GM23338 (cell line): ENCODE data around the gene RASSF4. TPM values are rescaled to one million over a fixed set of nuclear protein-coding genes. Genes with fewer than 3 reads are reported as not detected.

Experiments
- ATAC-seq: fragments of 200-7000 bp; cut with Tn5 transposase; 3 replicates; pipeline ENCODE4 v1.9.1; 2020
- DNase-seq: peaks from one replicate; pipeline ENCODE4 v3.0.0-alpha.2; 2015; ENCODE audit warnings: low spot score
- H2AFZ ChIP-seq: fragments of 200-600 bp; sonication (generic); 2 replicates; pipeline ENCODE4 v1.8.0; 2016; ENCODE audit warnings: antibody characterized with exemption, mild to moderate bottlenecking, moderate library complexity
- H3F3A ChIP-seq: fragments of 200-600 bp; sonication (generic); replicated peaks from 2 replicates; pipeline ENCODE4 v1.8.0; 2017; ENCODE audit warnings: antibody characterized with exemption, mixed run types, low read depth
- H3K27ac ChIP-seq: fragments of 200-600 bp; sonication (generic); 2 replicates; pipeline ENCODE4 v1.6.1; 2016; ENCODE audit warnings: low read depth
- H3K27me3 ChIP-seq: fragments of 200-600 bp; sonication (generic); 2 replicates; pipeline ENCODE4 v1.8.0; 2016; ENCODE audit warnings: mild to moderate bottlenecking, mixed run types, moderate library complexity; ENCODE audit not compliant: insufficient read depth
- H3K36me3 ChIP-seq: fragments of 200-600 bp; sonication (generic); 2 replicates; pipeline ENCODE4 v1.8.0; 2016; ENCODE audit warnings: mild to moderate bottlenecking; ENCODE audit not compliant: insufficient read depth
- H3K4me1 ChIP-seq: fragments of 200-600 bp; sonication (generic); 2 replicates; pipeline ENCODE4 v1.8.0; 2016; ENCODE audit warnings: mild to moderate bottlenecking, moderate library complexity; ENCODE audit not compliant: insufficient read depth
- H3K4me2 ChIP-seq: fragments of 200-600 bp; sonication (generic); 2 replicates; pipeline ENCODE4 v1.7.1; 2017; ENCODE audit warnings: mixed run types
- H3K4me3 ChIP-seq: fragments of 200-600 bp; sonication (generic); 2 replicates; pipeline ENCODE4 v1.6.1; 2016; ENCODE audit warnings: mixed run types
- H3K79me2 ChIP-seq: fragments of 200-600 bp; sonication (generic); replicated peaks from 2 replicates; pipeline ENCODE4 v1.8.0; 2017; ENCODE audit warnings: mild to moderate bottlenecking; ENCODE audit not compliant: insufficient read depth
- H3K9me2 ChIP-seq: fragments of 200-600 bp; sonication (generic); 2 replicates; pipeline ENCODE4 v1.8.0; 2017; ENCODE audit not compliant: insufficient read depth
- H4K20me1 ChIP-seq: fragments of 200-600 bp; sonication (generic); replicated peaks from 2 replicates; pipeline ENCODE4 v1.8.0; 2017; ENCODE audit warnings: mild to moderate bottlenecking; ENCODE audit not compliant: insufficient read depth
- H3K27ac Mint-ChIP-seq: 2 replicates; pipeline ENCODE4 v1.8.0; 2020; ENCODE audit warnings: inconsistent platforms, mild to moderate bottlenecking, moderate library complexity, mixed read lengths
- H3K27me3 Mint-ChIP-seq: 3 replicates; pipeline ENCODE4 v1.8.0; 2022; ENCODE audit warnings: low read depth, mild to moderate bottlenecking, moderate library complexity, mixed read lengths, inconsistent platforms; ENCODE audit not compliant: insufficient read depth, poor library complexity
- H3K36me3 Mint-ChIP-seq: 3 replicates; pipeline ENCODE4 v1.8.0; 2021; ENCODE audit warnings: low read depth, mild to moderate bottlenecking, inconsistent platforms, moderate library complexity, mixed read lengths
- H3K4me1 Mint-ChIP-seq: 3 replicates; pipeline ENCODE4 v1.8.0; 2020; ENCODE audit warnings: mild to moderate bottlenecking, inconsistent platforms, mixed read lengths
- H3K4me3 Mint-ChIP-seq: 3 replicates; pipeline ENCODE4 v1.8.0; 2021; ENCODE audit warnings: moderate library complexity, mild to moderate bottlenecking, inconsistent platforms, mixed read lengths
- H3K9me3 Mint-ChIP-seq: 3 replicates; pipeline ENCODE4 v1.8.0; 2020; ENCODE audit warnings: moderate library complexity, mild to moderate bottlenecking, inconsistent platforms, mixed read lengths
- CREB1 ChIP-seq: fragments of 250-450 bp; sonication (Bioruptor Pico); IDR thresholded peaks from 2 replicates; pipeline ENCODE4 v1.5.0; 2020; ENCODE audit warnings: low read depth, mild to moderate bottlenecking, moderate library complexity
- STAT1 ChIP-seq: IDR thresholded peaks from one replicate; pipeline ENCODE4 v1.6.1; 2016; ENCODE audit warnings: antibody characterized with exemption; ENCODE audit not compliant: unreplicated experiment
- ZNF331 ChIP-seq: fragments of 250-450 bp; sonication (Bioruptor Pico); IDR thresholded peaks from 2 replicates; pipeline ENCODE4 v1.5.0; 2020; ENCODE audit warnings: low read depth, mild to moderate bottlenecking, moderate library complexity
- polyA plus RNA-seq: library from polyadenylated mRNA; unstranded; fragments of >200 nt; fragmentation: Nextera tagmentation; extraction: Ambion mirVana; gene quantifications from 2 replicates; pipeline ENCODE4 v1.2.1, GENCODE V29; 2016
- total RNA-seq: library from RNA; depleted of rRNA; stranded (reverse); fragments of >200 nt; shearing (Covaris generic); gene quantifications from 2 replicates; pipeline ENCODE4 v1.2.3, GENCODE V29; 2014
- TF ChIP-seq, protein P1 (sequence below): fragments of 250-450 bp; sonication (Bioruptor Pico); IDR thresholded peaks from 2 replicates; pipeline ENCODE4 v1.5.0; 2020; ENCODE audit warnings: mild to moderate bottlenecking, moderate library complexity
- TF ChIP-seq, protein P2 (sequence below), 2 experiments: fragments of 200-600 bp in 1 of 2; sonication (generic) in 1 of 2; conservative IDR thresholded peaks; 2 replicates each; pipeline versions ENCODE4 v1.5.1 to v1.6.1; 2016 to 2017; ENCODE audit warnings: antibody characterized with exemption in 2 of 2, low read depth in 2 of 2, mild to moderate bottlenecking in 2 of 2, moderate library complexity in 1 of 2

Gene RASSF4
- total and polyA plus RNA-seq, 2 experiments from 2014 or later: 12.4 to 13.6 TPM

DNA sequence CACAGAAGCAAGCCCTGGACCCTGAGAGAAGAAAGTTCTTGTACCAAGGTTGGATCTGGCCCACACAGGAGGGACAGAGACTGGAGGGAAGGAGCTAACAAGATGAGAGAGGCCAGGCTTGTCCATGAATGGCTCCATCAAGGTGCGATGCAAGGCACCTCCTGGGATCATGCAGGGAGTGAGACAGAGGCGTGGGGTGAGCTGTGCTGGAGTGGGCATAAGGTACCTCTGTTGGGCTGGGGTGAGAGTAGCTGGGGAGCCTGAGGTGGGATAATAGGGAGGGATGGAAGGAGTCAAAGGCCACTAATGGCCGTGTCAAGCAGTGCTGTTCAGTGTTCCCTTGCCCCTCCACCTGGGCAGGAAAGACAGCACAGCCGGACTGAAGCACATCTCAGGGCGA is 38.5 kb upstream of the RASSF4 start (continued):
- TF ChIP-seq, protein P1, sequence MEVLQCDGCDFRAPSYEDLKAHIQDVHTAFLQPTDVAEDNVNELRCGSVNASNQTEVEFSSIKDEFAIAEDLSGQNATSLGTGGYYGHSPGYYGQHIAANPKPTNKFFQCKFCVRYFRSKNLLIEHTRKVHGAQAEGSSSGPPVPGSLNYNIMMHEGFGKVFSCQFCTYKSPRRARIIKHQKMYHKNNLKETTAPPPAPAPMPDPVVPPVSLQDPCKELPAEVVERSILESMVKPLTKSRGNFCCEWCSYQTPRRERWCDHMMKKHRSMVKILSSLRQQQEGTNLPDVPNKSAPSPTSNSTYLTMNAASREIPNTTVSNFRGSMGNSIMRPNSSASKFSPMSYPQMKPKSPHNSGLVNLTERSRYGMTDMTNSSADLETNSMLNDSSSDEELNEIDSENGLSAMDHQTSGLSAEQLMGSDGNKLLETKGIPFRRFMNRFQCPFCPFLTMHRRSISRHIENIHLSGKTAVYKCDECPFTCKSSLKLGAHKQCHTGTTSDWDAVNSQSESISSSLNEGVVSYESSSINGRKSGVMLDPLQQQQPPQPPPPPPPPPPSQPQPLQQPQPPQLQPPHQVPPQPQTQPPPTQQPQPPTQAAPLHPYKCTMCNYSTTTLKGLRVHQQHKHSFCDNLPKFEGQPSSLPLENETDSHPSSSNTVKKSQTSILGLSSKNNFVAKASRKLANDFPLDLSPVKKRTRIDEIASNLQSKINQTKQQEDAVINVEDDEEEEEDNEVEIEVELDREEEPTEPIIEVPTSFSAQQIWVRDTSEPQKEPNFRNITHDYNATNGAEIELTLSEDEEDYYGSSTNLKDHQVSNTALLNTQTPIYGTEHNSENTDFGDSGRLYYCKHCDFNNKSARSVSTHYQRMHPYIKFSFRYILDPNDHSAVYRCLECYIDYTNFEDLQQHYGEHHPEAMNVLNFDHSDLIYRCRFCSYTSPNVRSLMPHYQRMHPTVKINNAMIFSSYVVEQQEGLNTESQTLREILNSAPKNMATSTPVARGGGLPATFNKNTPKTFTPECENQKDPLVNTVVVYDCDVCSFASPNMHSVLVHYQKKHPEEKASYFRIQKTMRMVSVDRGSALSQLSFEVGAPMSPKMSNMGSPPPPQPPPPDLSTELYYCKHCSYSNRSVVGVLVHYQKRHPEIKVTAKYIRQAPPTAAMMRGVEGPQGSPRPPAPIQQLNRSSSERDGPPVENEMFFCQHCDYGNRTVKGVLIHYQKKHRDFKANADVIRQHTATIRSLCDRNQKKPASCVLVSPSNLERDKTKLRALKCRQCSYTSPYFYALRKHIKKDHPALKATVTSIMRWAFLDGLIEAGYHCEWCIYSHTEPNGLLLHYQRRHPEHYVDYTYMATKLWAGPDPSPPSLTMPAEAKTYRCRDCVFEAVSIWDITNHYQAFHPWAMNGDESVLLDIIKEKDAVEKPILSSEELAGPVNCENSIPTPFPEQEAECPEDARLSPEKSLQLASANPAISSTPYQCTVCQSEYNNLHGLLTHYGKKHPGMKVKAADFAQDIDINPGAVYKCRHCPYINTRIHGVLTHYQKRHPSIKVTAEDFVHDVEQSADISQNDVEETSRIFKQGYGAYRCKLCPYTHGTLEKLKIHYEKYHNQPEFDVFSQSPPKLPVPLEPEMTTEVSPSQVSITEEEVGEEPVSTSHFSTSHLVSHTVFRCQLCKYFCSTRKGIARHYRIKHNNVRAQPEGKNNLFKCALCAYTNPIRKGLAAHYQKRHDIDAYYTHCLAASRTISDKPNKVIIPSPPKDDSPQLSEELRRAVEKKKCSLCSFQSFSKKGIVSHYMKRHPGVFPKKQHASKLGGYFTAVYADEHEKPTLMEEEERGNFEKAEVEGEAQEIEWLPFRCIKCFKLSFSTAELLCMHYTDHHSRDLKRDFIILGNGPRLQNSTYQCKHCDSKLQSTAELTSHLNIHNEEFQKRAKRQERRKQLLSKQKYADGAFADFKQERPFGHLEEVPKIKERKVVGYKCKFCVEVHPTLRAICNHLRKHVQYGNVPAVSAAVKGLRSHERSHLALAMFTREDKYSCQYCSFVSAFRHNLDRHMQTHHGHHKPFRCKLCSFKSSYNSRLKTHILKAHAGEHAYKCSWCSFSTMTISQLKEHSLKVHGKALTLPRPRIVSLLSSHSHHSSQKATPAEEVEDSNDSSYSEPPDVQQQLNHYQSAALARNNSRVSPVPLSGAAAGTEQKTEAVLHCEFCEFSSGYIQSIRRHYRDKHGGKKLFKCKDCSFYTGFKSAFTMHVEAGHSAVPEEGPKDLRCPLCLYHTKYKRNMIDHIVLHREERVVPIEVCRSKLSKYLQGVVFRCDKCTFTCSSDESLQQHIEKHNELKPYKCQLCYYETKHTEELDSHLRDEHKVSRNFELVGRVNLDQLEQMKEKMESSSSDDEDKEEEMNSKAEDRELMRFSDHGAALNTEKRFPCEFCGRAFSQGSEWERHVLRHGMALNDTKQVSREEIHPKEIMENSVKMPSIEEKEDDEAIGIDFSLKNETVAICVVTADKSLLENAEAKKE (CRISPR knock-in tag): no peak
- TF ChIP-seq ZNF331: no peak
- TF ChIP-seq, protein P2, sequence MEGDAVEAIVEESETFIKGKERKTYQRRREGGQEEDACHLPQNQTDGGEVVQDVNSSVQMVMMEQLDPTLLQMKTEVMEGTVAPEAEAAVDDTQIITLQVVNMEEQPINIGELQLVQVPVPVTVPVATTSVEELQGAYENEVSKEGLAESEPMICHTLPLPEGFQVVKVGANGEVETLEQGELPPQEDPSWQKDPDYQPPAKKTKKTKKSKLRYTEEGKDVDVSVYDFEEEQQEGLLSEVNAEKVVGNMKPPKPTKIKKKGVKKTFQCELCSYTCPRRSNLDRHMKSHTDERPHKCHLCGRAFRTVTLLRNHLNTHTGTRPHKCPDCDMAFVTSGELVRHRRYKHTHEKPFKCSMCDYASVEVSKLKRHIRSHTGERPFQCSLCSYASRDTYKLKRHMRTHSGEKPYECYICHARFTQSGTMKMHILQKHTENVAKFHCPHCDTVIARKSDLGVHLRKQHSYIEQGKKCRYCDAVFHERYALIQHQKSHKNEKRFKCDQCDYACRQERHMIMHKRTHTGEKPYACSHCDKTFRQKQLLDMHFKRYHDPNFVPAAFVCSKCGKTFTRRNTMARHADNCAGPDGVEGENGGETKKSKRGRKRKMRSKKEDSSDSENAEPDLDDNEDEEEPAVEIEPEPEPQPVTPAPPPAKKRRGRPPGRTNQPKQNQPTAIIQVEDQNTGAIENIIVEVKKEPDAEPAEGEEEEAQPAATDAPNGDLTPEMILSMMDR (conservative IDR thresholded peaks at IDR 0.05; ENCODE audit: low read depth in 2 of 2): no peak

DNA sequence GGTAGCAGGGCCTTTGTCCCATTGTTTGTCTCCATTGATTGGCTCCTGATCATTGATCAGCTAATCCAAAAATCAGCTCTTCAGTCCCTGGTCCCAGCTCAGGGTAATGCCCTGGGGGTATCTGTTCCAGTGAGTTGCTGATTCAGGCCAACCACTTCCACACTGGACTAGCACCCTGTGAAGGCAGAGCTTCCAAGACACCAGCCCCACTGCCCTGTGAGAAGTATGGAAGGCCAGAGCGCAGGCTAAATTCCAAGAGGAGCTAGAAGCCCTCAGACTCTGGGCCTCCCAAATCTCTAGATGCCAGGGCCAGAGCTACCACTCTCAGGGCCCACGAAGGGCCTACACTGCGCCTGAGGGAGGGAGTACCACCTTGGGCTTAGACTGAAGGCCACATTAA is 38.1 kb upstream of the RASSF4 start:
- Histone ChIP-seq H3K27me3 (no peaks in the 10 kb centered on the region), H3K27ac (no peak overlapping the region), H3F3A (no peaks in the 10 kb centered on the region), H4K20me1 (no peaks in the 10 kb centered on the region), H2AFZ (no peak overlapping the region), H3K4me3 (no peak overlapping the region), H3K4me1 (no peaks in the 10 kb centered on the region), H3K4me2 (no peak overlapping the region), H3K36me3 (no peaks in the 10 kb centered on the region), H3K9me2 (peaks cover 2% of the 10 kb centered on the region; the same call in 1 of the 2 replicates), H3K79me2 (no peaks in the 10 kb centered on the region)
- DNase-seq (no peak), ATAC-seq (no peak)
- Mint-ChIP-seq H3K9me3 (peaks cover 11% of the 10 kb centered on the region; the same call in 2 of the 3 replicates), H3K27me3 (peaks cover 6% of the 10 kb centered on the region), H3K36me3 (peaks cover 4% of the 10 kb centered on the region; the same call in 1 of the 3 replicates), H3K27ac (no peak overlapping the region), H3K4me1 (no peaks in the 10 kb centered on the region), H3K4me3 (no peak overlapping the region)
- TF ChIP-seq, protein P2 (conservative IDR thresholded peaks at IDR 0.05; ENCODE audit: low read depth in 2 of 2): no peak
- no peak for TF ChIP-seq STAT1
- TF ChIP-seq CREB1 (CRISPR knock-in tag): no peak
- TF ChIP-seq ZNF331: no peak
